ENCODE measurements around the gene ZDHHC14.
"Not testable (repeated sequence)": the region's sequence is repeated elsewhere in the genome, so short reads cannot be mapped to it uniquely, and the experiment has no call there.

Gene ZDHHC14

DNA sequence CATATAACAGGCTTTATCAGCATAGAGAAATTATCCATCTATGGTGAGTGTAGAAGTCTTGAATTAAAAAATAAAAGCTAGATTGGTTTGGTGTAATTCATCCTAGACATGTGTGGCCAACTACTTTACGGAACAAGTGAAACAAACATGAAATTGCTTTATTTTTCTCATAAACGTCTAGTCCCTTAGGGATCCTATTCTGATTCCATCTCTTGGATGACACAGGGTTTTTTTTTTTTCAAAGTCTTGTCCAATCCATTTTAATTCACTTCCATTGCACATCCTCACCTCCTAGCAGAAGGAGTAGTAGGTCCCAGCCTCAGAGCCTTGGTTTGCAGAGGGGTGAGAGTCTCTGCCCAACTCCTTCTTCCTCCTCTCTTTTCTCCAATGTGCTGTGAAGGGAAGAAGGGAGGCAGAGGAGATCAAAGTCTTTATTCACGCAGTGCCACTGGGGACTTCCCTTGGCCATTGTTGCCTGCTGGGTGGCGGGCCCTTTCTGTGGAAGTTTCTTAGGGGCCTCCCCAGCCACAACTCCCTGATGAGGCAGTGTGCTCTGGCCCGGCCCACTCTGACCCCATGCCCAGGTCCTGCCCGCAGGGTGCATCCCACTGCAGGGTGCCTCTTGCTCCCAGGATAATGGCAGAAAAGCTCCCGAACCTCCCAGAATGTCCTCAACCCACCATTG is 337.7 kb downstream of the ZDHHC14 start:
- TF ChIP-seq ISL1 (CRISPR knock-in tag; IDR thresholded peaks at IDR 0.05): no peak
- no peak for TF ChIP-seq TOX (CRISPR knock-in tag; IDR thresholded peaks at IDR 0.05; ENCODE audit: borderline replicate concordance)
- TF ChIP-seq BACH2 (CRISPR knock-in tag; IDR thresholded peaks at IDR 0.05; ENCODE audit: borderline replicate concordance): no peak
- TF ChIP-seq GLIS3 (CRISPR knock-in tag; IDR thresholded peaks at IDR 0.05): no peak
- no peak for TF ChIP-seq ZNF70 (CRISPR knock-in tag; IDR thresholded peaks at IDR 0.05)
- TF ChIP-seq ZC3H10 (CRISPR knock-in tag; IDR thresholded peaks at IDR 0.05): no peak
- no peak for TF ChIP-seq ZFP3 (CRISPR knock-in tag; IDR thresholded peaks at IDR 0.05)
- TF ChIP-seq POU6F1 (CRISPR knock-in tag; IDR thresholded peaks at IDR 0.05; ENCODE audit: borderline replicate concordance, low read depth): no peak
- TF ChIP-seq PPARA (CRISPR knock-in tag; IDR thresholded peaks at IDR 0.05; ENCODE audit: borderline replicate concordance): no peak
- no peak for ATAC-seq

DNA sequence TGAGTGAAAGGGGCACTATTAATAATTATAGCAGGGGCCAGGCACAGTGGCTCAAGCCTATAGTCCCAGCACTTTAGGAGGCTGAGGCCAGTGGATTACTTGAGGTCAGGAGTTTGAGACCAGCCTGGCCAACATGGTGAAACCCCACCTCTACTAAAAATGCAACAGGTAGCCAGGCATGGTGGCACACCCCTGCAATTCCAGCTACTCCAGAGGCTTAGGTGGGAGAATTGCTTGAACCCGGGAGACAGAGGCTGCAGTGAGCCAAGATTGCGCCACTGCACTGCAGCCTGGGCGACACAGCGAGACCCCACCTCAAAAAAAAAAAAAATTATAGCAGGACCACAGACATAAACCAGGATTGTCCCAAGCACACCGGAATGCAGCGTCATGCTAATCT is 340.0 kb downstream of the ZDHHC14 start:
- ATAC-seq: not testable (repeated sequence)

DNA sequence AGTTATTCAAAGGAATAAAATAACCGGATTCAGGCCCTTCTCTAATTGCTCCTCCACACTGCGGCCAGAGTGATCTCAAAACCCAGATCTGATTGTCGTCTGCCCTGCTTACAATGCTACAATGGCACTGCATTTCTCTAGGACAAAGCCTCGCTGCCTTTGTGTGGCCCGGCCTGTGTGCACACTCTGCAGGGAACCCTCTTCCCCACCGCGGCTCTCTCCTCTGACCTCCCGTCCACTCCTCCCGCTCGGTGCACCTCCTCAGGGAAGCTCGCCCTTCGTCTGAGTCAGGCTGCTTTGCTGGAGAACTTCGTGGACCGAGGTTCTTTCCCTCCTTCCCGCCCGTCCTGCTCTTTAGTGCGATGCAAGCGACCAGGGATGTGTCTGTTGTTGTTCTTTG is 340.4 kb downstream of the ZDHHC14 start:
- TF ChIP-seq TOX (CRISPR knock-in tag; IDR thresholded peaks at IDR 0.05; ENCODE audit: borderline replicate concordance): no peak
- no peak for TF ChIP-seq ZC3H10 (CRISPR knock-in tag; IDR thresholded peaks at IDR 0.05)
- TF ChIP-seq ZNF565 (CRISPR knock-in tag; conservative IDR thresholded peaks at IDR 0.05; ENCODE audit: low read depth): no peak
- TF ChIP-seq ISL1 (CRISPR knock-in tag; IDR thresholded peaks at IDR 0.05): no peak
- TF ChIP-seq ZNF70 (CRISPR knock-in tag; IDR thresholded peaks at IDR 0.05): no peak
- TF ChIP-seq ZFP3 (CRISPR knock-in tag; IDR thresholded peaks at IDR 0.05): no peak
- no peak for TF ChIP-seq POU6F1 (CRISPR knock-in tag; IDR thresholded peaks at IDR 0.05; ENCODE audit: borderline replicate concordance, low read depth)
- TF ChIP-seq OSR1 (CRISPR knock-in tag; IDR thresholded peaks at IDR 0.05): no peak
- no peak for TF ChIP-seq ZFP30 (CRISPR knock-in tag; IDR thresholded peaks at IDR 0.05)
- no peak for ATAC-seq

DNA sequence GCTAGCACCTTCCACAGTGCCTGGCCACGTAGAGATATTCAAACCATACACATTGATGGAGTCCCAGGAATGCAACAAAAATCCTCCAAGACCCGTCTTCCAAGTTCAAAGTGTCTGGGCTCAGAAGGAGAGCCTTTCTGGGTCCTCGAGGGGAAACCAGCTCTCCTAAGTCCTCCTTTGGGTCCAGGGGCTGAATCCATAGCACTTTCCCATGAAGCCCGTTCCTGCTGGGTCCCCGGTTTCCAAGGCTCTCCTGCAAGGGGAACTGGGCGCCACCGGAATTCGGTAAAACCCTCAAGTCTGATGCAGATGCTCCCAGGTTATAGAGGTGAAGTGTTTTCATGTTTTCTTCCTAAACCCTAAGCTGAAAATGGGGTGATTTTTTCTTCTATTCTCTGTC is 340.8 kb downstream of the ZDHHC14 start:
- ATAC-seq: no peak
- TF ChIP-seq OSR1 (CRISPR knock-in tag; IDR thresholded peaks at IDR 0.05) (no peak), ZFP30 (CRISPR knock-in tag; IDR thresholded peaks at IDR 0.05) (no peak), PPARA (CRISPR knock-in tag; IDR thresholded peaks at IDR 0.05; ENCODE audit: borderline replicate concordance) (no peak), GLIS3 (CRISPR knock-in tag; IDR thresholded peaks at IDR 0.05) (no peak), TOX (CRISPR knock-in tag; IDR thresholded peaks at IDR 0.05; ENCODE audit: borderline replicate concordance) (no peak), ISL1 (CRISPR knock-in tag; IDR thresholded peaks at IDR 0.05) (no peak), TCF4 (CRISPR knock-in tag; IDR thresholded peaks at IDR 0.05; ENCODE audit: borderline replicate concordance) (no peak), ZNF70 (CRISPR knock-in tag; IDR thresholded peaks at IDR 0.05) (no peak), ZC3H10 (CRISPR knock-in tag; IDR thresholded peaks at IDR 0.05) (no peak), CREB5 (CRISPR knock-in tag; IDR thresholded peaks at IDR 0.05; ENCODE audit: low read depth) (no peak), ARNTL (CRISPR knock-in tag; IDR thresholded peaks at IDR 0.05; ENCODE audit: borderline replicate concordance, low read depth) (no peak), CSRNP3 (CRISPR knock-in tag; IDR thresholded peaks at IDR 0.05) (no peak), BACH2 (CRISPR knock-in tag; IDR thresholded peaks at IDR 0.05; ENCODE audit: borderline replicate concordance) (no peak), PATZ1 (CRISPR knock-in tag; IDR thresholded peaks at IDR 0.05; ENCODE audit: borderline replicate concordance) (no peak), ZNF565 (CRISPR knock-in tag; conservative IDR thresholded peaks at IDR 0.05; ENCODE audit: low read depth) (no peak), CSDC2 (CRISPR knock-in tag; IDR thresholded peaks at IDR 0.05) (no peak), POU6F1 (CRISPR knock-in tag; IDR thresholded peaks at IDR 0.05; ENCODE audit: borderline replicate concordance, low read depth) (no peak), ESRRG (CRISPR knock-in tag; IDR thresholded peaks at IDR 0.05) (no peak)

Data from SK-N-SH treated with all-trans-retinoic acid at 6 μM for 48 hours (cell line).